Muscle layer of colon (tissue), 2 donors: ENCODE data around the gene REPIN1.
A peak's percentile ranks its signal among the peaks of the same experiment; 100 is the strongest.

Source experiments
- H3K27ac ChIP-seq: one replicate; pipeline ENCODE4 v1.7.0; 2013; ENCODE audit warnings: low read depth, mild to moderate bottlenecking, low read length, moderate library complexity
- H3K27me3 ChIP-seq, 2 donors: one replicate each; pipeline ENCODE4 v1.7.0; 2013; ENCODE audit warnings: low read length in 2 of 2, mild to moderate bottlenecking in 2 of 2; ENCODE audit not compliant: insufficient read depth in 2 of 2, control insufficient read depth in 1 of 2
- H3K36me3 ChIP-seq: one replicate; pipeline ENCODE4 v1.7.0; 2013; ENCODE audit warnings: mild to moderate bottlenecking, low read length; ENCODE audit not compliant: insufficient read depth
- H3K4me1 ChIP-seq: one replicate; pipeline ENCODE4 v1.7.0; 2013; ENCODE audit warnings: mild to moderate bottlenecking, low read length; ENCODE audit not compliant: insufficient read depth
- H3K4me3 ChIP-seq, 2 donors: one replicate each; pipeline ENCODE4 v1.7.0; 2013; ENCODE audit warnings: low read length in 2 of 2, low read depth in 1 of 2, mild to moderate bottlenecking in 1 of 2, moderate library complexity in 1 of 2
- H3K9ac ChIP-seq: one replicate; pipeline ENCODE4 v1.7.0; 2013; ENCODE audit warnings: low read length
- H3K9me3 ChIP-seq: one replicate; pipeline ENCODE4 v1.7.0; 2013; ENCODE audit warnings: mild to moderate bottlenecking, low read length
- donor health status: abdominal sarcoma.
- donor health status: Adenocarcinoma of cecum.

The REPIN1 gene

DNA sequence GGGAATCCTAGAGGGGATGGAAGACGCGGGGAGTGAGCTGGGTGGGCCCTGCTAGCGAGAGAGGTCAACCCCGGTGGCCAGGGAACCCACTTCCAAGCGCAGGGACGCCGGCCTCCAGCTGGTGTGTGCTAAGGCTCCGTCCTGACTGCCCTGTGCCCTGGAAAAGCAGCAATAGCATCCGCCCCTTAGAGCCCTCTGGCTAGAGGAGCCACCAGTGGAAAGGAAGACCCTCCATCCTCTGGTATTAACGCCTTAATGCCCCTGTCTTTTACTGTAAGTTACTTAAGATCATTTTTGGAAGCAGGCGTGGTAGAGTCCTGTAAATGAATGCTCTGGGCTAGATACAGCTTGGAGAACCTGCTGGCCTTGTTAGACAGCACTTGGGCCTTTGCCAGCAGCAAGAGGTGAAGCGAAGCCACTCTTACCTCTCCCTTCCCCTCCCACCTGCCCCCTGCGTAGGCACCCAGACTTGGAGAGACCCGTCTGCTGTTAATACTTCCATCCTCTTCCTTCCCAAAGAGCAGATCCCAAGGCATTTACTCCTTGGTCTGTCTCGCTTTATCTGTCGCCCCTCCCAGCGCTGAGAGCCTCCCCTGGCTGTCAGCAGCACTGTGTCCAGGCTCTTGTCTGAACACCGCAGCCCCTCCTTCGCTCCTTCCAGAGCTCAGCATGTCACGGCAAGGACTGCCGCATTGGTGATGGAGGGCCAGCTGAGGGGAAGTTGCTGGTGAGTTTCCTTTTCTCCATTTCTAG lies 4.6 kb downstream of the REPIN1 start:
- H3K36me3 ChIP-seq, result peaks cover 29% of the 10 kb centered on the region
- no peaks in the 10 kb centered on the region for H3K9me3 ChIP-seq
- no peak overlapping the region for H3K27ac ChIP-seq
- no peak overlapping the region for H3K4me3 ChIP-seq
- no peaks in the 10 kb centered on the region for H3K27me3 ChIP-seq
- peaks cover 33% of the 10 kb centered on the region for H3K4me1 ChIP-seq
- no peak overlapping the region for H3K9ac ChIP-seq

- Histone ChIP-seq H3K36me3 (peaks cover 29% of the 10 kb centered on the region), H3K27me3 (no peaks in the 10 kb centered on the region), H3K9me3 (no peaks in the 10 kb centered on the region), H3K27ac (no peak overlapping the region), H3K4me3 (no peak overlapping the region), H3K4me1 (peaks cover 37% of the 10 kb centered on the region), H3K9ac (no peak overlapping the region)
Measured at GRCh38 chr7:150374026-150374425, 5.4 kb downstream of the REPIN1 start.

GRCh38 chr7:150374472-150374871 lies 5.8 kb downstream of the REPIN1 start:
- Histone ChIP-seq H3K36me3 (peaks cover 29% of the 10 kb centered on the region), H3K9ac (no peak overlapping the region), H3K27ac (no peak overlapping the region), H3K4me3 (no peak overlapping the region), H3K9me3 (no peaks in the 10 kb centered on the region), H3K27me3 (no peaks in the 10 kb centered on the region), H3K4me1 (peaks cover 35% of the 10 kb centered on the region)

DNA sequence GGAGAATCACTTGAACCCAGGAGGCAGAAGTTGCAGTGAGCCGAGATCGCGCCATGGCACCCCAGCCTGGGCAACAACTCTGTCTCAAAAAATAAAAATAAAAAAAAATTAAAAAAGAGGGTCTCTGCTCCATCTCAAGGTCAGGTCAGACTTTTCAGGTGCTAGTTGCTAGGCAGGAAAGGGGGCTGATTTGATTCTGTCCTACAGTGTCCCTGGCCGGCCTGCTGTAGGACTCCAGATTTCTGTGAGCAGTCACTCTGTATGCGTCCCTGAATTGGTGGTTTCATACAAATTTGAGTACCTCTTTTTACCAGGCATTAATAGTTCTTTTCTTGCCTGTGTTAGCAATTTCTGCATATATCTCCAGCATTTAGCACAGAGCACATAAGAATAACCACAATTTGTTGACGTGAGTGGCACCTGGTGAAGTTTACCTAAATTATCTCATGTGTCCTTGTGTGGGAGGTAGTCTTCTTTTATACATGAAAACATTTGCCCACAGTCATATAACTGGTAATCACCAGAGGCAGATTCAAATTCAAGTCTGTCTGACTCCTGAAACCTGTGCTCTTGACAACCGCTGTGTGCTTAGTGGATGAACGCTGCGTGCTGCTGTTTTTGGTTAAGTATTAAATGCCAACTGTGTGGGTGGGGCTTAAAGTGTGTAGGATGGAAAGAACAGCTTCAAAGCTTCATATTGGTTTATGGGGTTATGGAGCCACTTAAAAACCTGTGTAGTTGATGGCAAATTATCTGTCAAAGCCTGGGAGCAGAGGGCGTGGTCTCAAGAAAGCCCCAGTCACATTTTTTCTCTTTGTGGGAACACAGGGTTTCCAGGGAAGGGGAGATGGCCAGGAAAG lies 7.3 kb downstream of the REPIN1 start:
- peaks cover 30% of the 10 kb centered on the region for H3K4me1 ChIP-seq
- H3K4me3 ChIP-seq, result no peak overlapping the region
- peaks cover 22% of the 10 kb centered on the region for H3K36me3 ChIP-seq
- no peaks in the 10 kb centered on the region for H3K27me3 ChIP-seq
- no peak overlapping the region for H3K27ac ChIP-seq
- no peaks in the 10 kb centered on the region for H3K9me3 ChIP-seq
- no peak overlapping the region for H3K9ac ChIP-seq

DNA sequence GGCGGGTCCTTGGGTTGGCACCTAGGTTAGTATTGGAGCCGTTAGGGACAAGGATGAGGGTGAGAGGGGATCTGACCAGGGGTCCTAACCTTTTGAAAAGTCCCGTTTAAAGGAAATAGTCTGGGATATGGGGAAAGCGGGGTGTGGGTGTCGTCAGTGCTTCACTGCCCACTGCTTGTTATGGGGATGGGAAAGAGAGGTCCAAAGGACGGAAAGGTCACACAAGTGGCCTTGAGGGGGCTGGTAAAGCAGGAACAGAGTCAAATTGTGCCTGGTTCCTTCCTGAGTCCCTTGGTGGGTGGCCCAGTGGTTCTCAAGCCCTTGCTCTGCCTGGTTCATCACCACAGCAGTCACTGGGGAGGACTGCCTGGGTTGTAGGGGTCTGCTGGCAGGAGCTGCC lies 7.9 kb downstream of the REPIN1 start:
- Histone ChIP-seq H3K27me3 (no peaks in the 10 kb centered on the region), H3K36me3 (peaks cover 15% of the 10 kb centered on the region), H3K4me3 (no peak overlapping the region), H3K27ac (peak overlapping the region; percentile 27), H3K9me3 (no peaks in the 10 kb centered on the region), H3K4me1 (peaks cover 30% of the 10 kb centered on the region), H3K9ac (no peak overlapping the region)

DNA sequence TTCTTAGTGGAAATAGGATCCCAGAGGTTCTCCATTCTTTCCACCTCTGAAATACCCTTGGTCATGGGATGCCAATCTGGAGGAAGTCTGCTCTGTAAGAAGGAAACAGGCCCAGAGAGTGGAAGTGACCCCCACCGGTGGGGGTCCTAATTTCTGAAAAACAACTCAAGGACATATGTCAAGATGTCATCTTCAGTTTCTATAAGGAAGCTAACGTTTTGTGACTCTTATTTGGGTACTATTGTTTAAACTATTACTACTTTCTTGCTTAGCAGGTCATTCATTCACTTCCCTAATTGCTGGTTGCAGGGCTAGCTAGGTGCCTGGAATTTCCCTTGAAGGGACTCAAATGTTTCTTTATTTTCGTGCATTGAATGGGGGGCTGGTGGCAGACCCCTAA lies 8.6 kb downstream of the REPIN1 start:
- Histone ChIP-seq H3K4me3 (no peak overlapping the region), H3K4me1 (peaks cover 30% of the 10 kb centered on the region), H3K36me3 (peaks cover 13% of the 10 kb centered on the region), H3K9ac (no peak overlapping the region), H3K27ac (peak overlapping the region; percentile 95), H3K9me3 (no peaks in the 10 kb centered on the region), H3K27me3 (no peaks in the 10 kb centered on the region)

GRCh38 chr7:150377635-150378034 lies 9.0 kb downstream of the REPIN1 start:
- Histone ChIP-seq H3K27me3 (no peaks in the 10 kb centered on the region), H3K36me3 (peaks cover 13% of the 10 kb centered on the region), H3K27ac (peak overlapping the region; percentile 95), H3K4me1 (peaks cover 32% of the 10 kb centered on the region), H3K9ac (peak overlapping the region; percentile 78), H3K4me3 (no peak overlapping the region), H3K9me3 (no peaks in the 10 kb centered on the region)

DNA sequence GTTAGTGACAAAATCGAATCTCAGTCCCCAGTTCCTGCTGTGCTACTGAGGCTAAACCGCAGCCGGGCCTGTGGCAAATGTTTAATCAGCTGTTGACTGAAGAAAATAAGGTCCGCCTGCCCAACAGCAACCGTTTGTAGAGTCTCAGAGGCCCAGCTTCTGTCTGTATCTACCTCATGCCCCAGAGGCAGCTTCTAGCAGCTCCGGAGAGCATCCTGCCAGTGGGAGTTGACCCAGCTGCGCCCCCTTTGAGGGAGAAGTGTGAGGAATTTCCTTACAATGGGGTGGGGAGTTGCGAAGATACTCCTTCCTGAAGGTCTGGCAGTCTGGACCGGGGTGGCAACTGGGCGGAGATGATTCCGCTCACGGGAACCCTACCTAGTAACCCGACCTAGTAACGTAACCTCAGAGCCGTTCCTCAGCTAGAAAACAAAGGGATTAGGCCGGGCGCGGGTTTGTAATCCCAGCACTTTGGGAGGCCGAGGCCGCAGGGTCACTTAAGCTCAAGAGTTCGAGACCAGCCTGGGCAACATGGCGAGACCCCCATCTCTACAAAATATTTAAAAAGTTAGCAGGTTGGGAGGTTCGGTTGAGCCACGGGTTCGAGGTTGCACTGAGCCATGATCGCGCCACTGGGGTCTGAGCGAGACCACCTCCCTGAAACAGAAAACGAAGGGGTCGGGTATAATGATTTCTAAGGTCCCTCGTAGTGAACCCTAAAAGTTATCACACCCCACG lies 9.7 kb downstream of the REPIN1 start:
- H3K36me3 ChIP-seq, result peaks cover 9% of the 10 kb centered on the region
- H3K9me3 ChIP-seq, result no peaks in the 10 kb centered on the region
- no peaks in the 10 kb centered on the region for H3K27me3 ChIP-seq
- peaks cover 33% of the 10 kb centered on the region for H3K4me1 ChIP-seq
- peak overlapping the region; percentile 35 to 95 for H3K4me3 ChIP-seq
- H3K27ac ChIP-seq, result peak overlapping the region; percentile 95
- H3K9ac ChIP-seq, result peak overlapping the region; percentile 78

DNA sequence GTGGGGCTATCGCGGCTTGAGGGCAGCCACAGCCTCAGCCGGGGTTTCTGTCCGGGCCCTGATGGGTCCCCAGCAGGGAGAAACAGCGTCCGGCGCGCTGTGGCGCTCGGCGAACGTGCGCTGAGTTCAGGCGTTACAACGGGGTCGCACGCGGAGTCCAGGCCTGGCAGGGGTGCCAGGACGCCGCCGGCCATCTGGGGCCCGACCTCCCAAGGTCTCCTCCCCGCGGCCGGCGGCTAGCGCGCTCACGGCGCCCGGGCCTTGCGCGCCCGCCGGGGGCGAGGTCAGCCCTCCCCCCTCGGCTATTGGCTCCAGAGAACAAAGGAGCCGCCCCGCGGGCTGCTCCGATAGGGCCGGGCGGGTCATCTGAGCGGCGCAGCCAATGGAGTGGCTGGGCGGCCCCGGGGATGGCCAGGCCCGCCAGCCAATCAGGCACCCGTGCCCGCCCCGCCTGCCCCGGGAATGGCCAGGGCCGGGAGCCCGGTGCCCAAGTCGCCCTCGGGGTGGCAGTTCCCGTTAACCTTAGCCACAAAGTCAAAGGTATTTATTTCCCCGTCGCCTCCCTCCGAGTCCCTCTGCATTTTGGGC lies 10.3 kb downstream of the REPIN1 start, which contains the start of gene ZNF775:
Gene ZNF775, plus strand, starts transcription at position 478 of the 588 bp plus-strand sequence. CDS start 9,141 bp downstream, outside the sequence.
- Histone ChIP-seq H3K4me1 (peaks cover 31% of the 10 kb centered on the region), H3K9ac (peak within 1 kb of the TSS; percentile 78), H3K4me3 (peak within 1 kb of the TSS; percentile 35 to 95), H3K9me3 (no peaks in the 10 kb centered on the region), H3K27ac (peak within 1 kb of the TSS; percentile 95), H3K36me3 (peaks cover 3% of the 10 kb centered on the region), H3K27me3 (no peaks in the 10 kb centered on the region)

DNA sequence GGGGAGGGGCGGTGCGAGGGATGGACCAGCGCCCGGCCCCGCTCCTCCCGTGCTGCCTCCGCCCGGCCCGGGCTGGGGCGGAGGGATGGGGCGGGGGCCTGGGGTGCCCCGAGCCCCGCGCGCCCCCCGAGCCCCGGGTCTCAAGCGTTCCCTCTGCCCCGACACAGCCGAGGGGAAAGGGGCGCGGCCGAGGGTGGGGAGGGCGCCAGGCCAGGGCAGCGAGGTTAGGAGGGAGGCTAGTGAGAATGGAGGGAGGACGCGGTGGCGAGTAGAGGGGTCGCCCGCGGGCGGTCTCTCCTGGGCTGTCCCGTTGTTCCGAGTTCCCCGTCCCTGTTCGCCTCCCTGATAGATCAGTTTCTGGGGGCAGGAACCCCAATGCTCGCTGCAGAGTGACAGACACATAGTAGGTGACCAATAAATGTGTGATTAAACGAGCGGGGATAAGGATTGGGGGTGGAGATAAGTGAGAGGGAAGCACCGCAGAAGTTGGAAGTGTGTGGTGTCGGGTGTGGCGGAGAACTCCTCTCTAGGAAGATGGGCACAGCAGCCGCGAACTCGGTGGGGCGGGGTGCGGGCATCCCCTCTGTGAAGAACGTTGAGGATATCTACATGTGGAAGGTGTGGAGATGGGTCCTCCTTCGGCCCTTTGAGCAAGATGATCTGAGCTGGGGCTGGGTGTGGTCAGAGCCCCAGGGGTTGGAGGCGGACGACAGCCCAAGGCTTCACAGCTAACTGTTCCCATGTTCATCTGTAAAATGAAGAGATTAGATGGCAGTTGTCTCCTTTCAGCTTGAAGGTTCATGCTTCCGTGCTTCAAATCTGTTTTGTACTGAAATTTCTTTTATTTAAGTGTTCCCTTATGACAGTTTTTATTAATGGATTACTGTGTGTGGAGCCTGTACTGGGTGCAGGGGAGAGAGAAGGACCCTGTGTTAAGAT lies 11.1 kb downstream of the REPIN1 start:
- H3K4me1 ChIP-seq, result peaks cover 34% of the 10 kb centered on the region
- peak overlapping the region; percentile 71 for H3K9ac ChIP-seq
- peak overlapping the region; percentile 95 for H3K27ac ChIP-seq

More for the DNA sequence above, 11.1 kb downstream of the REPIN1 start:
- Histone ChIP-seq H3K36me3 (no peaks in the 10 kb centered on the region), H3K27me3 (no peaks in the 10 kb centered on the region), H3K9me3 (no peaks in the 10 kb centered on the region), H3K4me3 (peak overlapping the region; percentile 35 to 95)
